HepG2 (cell line): Measurements from ENCODE around the gene MAB21L4. TPM values are rescaled to one million over a fixed set of nuclear protein-coding genes. Genes with fewer than 3 reads are reported as not detected.

Source experiments
- KLF11 ChIP-seq: IDR thresholded peaks from 2 replicates; pipeline ENCODE4 v1.6.1; 2016; ENCODE audit warnings: missing compliant biosample characterization
- MTA1 ChIP-seq: sonication (generic); formaldehyde crosslinking; IDR thresholded peaks from 2 replicates; pipeline ENCODE4 v1.4.0; 2020; ENCODE audit warnings: missing genetic modification reagents, mild to moderate bottlenecking, borderline replicate concordance
- NR2F1 ChIP-seq, 2 experiments: fragments of 450-650 bp in 1 of 2; formaldehyde crosslinking in 1 of 2; IDR thresholded peaks; 2 replicates each; pipeline versions ENCODE4 v1.5.0 to v1.6.1; 2016 to 2020; ENCODE audit warnings: mild to moderate bottlenecking in 1 of 2, missing compliant biosample characterization in 1 of 2, missing genetic modification reagents in 1 of 2, moderate library complexity in 1 of 2
- PPARG ChIP-seq: conservative IDR thresholded peaks from 2 replicates; pipeline ENCODE4 v1.6.1; 2016; ENCODE audit warnings: missing biosample characterization, missing genetic modification reagents
- PRDM10 ChIP-seq: sonication (generic); formaldehyde crosslinking; IDR thresholded peaks from 2 replicates; pipeline ENCODE4 v1.4.0; 2020; ENCODE audit warnings: low read depth, missing genetic modification reagents
- SIX1 ChIP-seq: sonication (generic); formaldehyde crosslinking; IDR thresholded peaks from 2 replicates; pipeline ENCODE4 v1.4.0; 2020; ENCODE audit warnings: missing genetic modification reagents, borderline replicate concordance
- TRIM24 ChIP-seq: sonication (generic); formaldehyde crosslinking; IDR thresholded peaks from 2 replicates; pipeline ENCODE4 v1.8.0; 2022; ENCODE audit warnings: mild to moderate bottlenecking, missing genetic modification reagents
- UBTF ChIP-seq: sonication (generic); formaldehyde crosslinking; IDR thresholded peaks from 2 replicates; pipeline ENCODE4 v1.4.0; 2020; ENCODE audit warnings: mild to moderate bottlenecking, missing genetic modification reagents
- ZHX2 ChIP-seq, 2 experiments: sonication (generic) in 1 of 2; formaldehyde crosslinking in 1 of 2; IDR thresholded peaks; 2 replicates each; pipeline versions ENCODE4 v1.6.1 to v1.9.0; 2014 to 2022; ENCODE audit warnings: antibody characterized with exemption in 1 of 2, borderline replicate concordance in 1 of 2, inconsistent platforms in 1 of 2, low read depth in 1 of 2, missing genetic modification reagents in 1 of 2
- ZNF30 ChIP-seq: sonication (generic); formaldehyde crosslinking; IDR thresholded peaks from 2 replicates; pipeline ENCODE4 v1.5.0; 2020; ENCODE audit warnings: mild to moderate bottlenecking, missing genetic modification reagents
- ZNF362 ChIP-seq: sonication (generic); formaldehyde crosslinking; IDR thresholded peaks from 2 replicates; pipeline ENCODE4 v1.4.0; 2020; ENCODE audit warnings: missing genetic modification reagents, mild to moderate bottlenecking, borderline replicate concordance
- ZNF605 ChIP-seq: sonication (generic); formaldehyde crosslinking; IDR thresholded peaks from 2 replicates; pipeline ENCODE4 v1.8.0; 2022; ENCODE audit warnings: mild to moderate bottlenecking, missing genetic modification reagents
- polyA plus RNA-seq, 8 experiments: library from polyadenylated mRNA; depleted of rRNA in 3 of 8; stranded (reverse) in 7 of 8; unstranded in 1 of 8; fragments of >200 nt; fragmentation: Illumina TruSeq in 4 of 8; extraction: Trizol in 4 of 8; gene quantifications; 2 replicates each; pipeline versions ENCODE4 v1.2.1 to v1.2.3, GENCODE V29; 2011 to 2016; ENCODE audit warnings: low read depth in 4 of 8, missing spikeins in 1 of 8, mixed read lengths in 1 of 8; ENCODE audit not compliant: insufficient read depth in 1 of 8
- total RNA-seq, 5 experiments: library from RNA; depleted of rRNA; stranded (reverse); fragments of >200 nt; fragmentation: Illumina TruSeq; extraction: Trizol; gene quantifications; 2 replicates each; pipeline ENCODE4 v1.2.3, GENCODE V29; 2016; ENCODE audit warnings: low read depth in 1 of 5

Gene MAB21L4
- total and polyA plus RNA-seq, 2 of the 13 experiments (the other 11 are each of a cell fraction or from before 2014, with no cell fraction given), result 3.0 to 14.0 TPM

GRCh38 chr2:240868286-240869108 lies 27.5 kb downstream of the MAB21L4 start, which contains the start of gene AGXT (continued):
- TF ChIP-seq PRDM10, result peak; percentile 64; the same call in 1 of the 2 replicates
- peak; percentile 77 for TF ChIP-seq PPARG
- no peak for TF ChIP-seq ZNF605 (CRISPR knock-in tag)
- peak; percentile 99 for TF ChIP-seq MTA1 (CRISPR knock-in tag)
- TF ChIP-seq SIX1, result peak; percentile 45
- no peak for TF ChIP-seq TRIM24 (CRISPR knock-in tag)
- peak; percentile 44; the same call in 1 of the 2 replicates for TF ChIP-seq KLF11 (CRISPR knock-in tag)
- TF ChIP-seq ZNF362 (CRISPR knock-in tag), result no peak
- TF ChIP-seq NR2F1 (CRISPR knock-in tag; IDR thresholded peaks at IDR 0.05), result peak; percentile 65 to 75; a peak in 3 of 4 replicates
- peak; percentile 33; the same call in 1 of the 2 replicates for TF ChIP-seq ZHX2 (IDR thresholded peaks at IDR 0.05; ENCODE audit: low read depth)
- no peak for TF ChIP-seq ZHX2 (CRISPR knock-in tag; IDR thresholded peaks at IDR 0.05; ENCODE audit: borderline replicate concordance)
- TF ChIP-seq UBTF, result peak; percentile 74
- TF ChIP-seq ZNF30, result no peak
